Loucy (cell line): ENCODE measurements around the gene PLEKHA6.

Experiments used
- H2AFZ ChIP-seq: fragments of 200-600 bp; sonication (generic); 2 replicates; pipeline ENCODE4 v1.6.0; 2016; ENCODE audit warnings: antibody characterized with exemption, mild to moderate bottlenecking, low read length, moderate library complexity
- H3F3A ChIP-seq: fragments of 200-600 bp; 2 replicates; pipeline ENCODE4 v1.6.0; 2016; ENCODE audit warnings: antibody characterized with exemption, low read depth, mild to moderate bottlenecking
- H3K27me3 ChIP-seq: fragments of 200-600 bp; sonication (generic); 2 replicates; pipeline ENCODE4 v1.6.1; 2014; ENCODE audit warnings: low read length, mild to moderate bottlenecking; ENCODE audit not compliant: insufficient read depth, poor library complexity, severe bottlenecking
- H3K36me3 ChIP-seq: fragments of 200-600 bp; sonication (generic); 2 replicates; pipeline ENCODE4 v1.6.1; 2016; ENCODE audit warnings: low read length; ENCODE audit not compliant: insufficient read depth
- H3K4me1 ChIP-seq: fragments of 200-600 bp; sonication (generic); 2 replicates; pipeline ENCODE4 v1.5.1; 2014; ENCODE audit warnings: low read length, mild to moderate bottlenecking; ENCODE audit not compliant: insufficient read depth, poor library complexity, severe bottlenecking
- H3K4me2 ChIP-seq: fragments of 200-600 bp; sonication (generic); 2 replicates; pipeline ENCODE4 v1.6.0; 2014; ENCODE audit warnings: antibody characterized with exemption, low read length, low read depth, mild to moderate bottlenecking; ENCODE audit not compliant: poor library complexity, severe bottlenecking
- H3K4me3 ChIP-seq: fragments of 200-600 bp; sonication (generic); 2 replicates; pipeline ENCODE4 v1.5.1; 2014; ENCODE audit warnings: low read length, mild to moderate bottlenecking, mixed read lengths; ENCODE audit not compliant: poor library complexity, severe bottlenecking
- H3K79me2 ChIP-seq: fragments of 200-600 bp; sonication (generic); 2 replicates; pipeline ENCODE4 v1.6.1; 2014; ENCODE audit warnings: low read length; ENCODE audit not compliant: insufficient read depth
- H3K9ac ChIP-seq: fragments of 200-600 bp; sonication (generic); 2 replicates; pipeline ENCODE4 v1.6.0; 2014; ENCODE audit warnings: mild to moderate bottlenecking, low read depth, low read length, moderate library complexity; ENCODE audit not compliant: poor library complexity, severe bottlenecking
- H3K9me2 ChIP-seq: fragments of 200-600 bp; sonication (generic); replicated peaks from 2 replicates; pipeline ENCODE4 v1.6.1; 2016; ENCODE audit warnings: low read depth, low read length, mixed read lengths
- H3K9me3 ChIP-seq: fragments of 200-600 bp; sonication (generic); 2 replicates; pipeline ENCODE4 v1.6.1; 2014; ENCODE audit warnings: mild to moderate bottlenecking, antibody characterized with exemption, low read length, low read depth; ENCODE audit not compliant: insufficient read depth
- H4K20me1 ChIP-seq: fragments of 200-600 bp; sonication (generic); 2 replicates; pipeline ENCODE4 v1.6.0; 2014; ENCODE audit warnings: antibody characterized with exemption, low read length, mild to moderate bottlenecking; ENCODE audit not compliant: insufficient read depth, poor library complexity, severe bottlenecking
- CTCF ChIP-seq: fragments of 200-600 bp; sonication (generic); conservative IDR thresholded peaks from 2 replicates; pipeline ENCODE4 v1.5.1; 2014; ENCODE audit warnings: mild to moderate bottlenecking, antibody characterized with exemption, low read length
- EZH2phosphoT487 ChIP-seq: fragments of 200-600 bp; IDR thresholded peaks from 2 replicates; pipeline ENCODE4 v1.6.1; 2018; ENCODE audit warnings: antibody characterized with exemption, mild to moderate bottlenecking, moderate library complexity, borderline replicate concordance

Gene PLEKHA6

GRCh38 chr1:204292740-204293139 is 67.0 kb downstream of the PLEKHA6 start:
- H3K4me2 ChIP-seq: no peak overlapping the region
- H3K36me3 ChIP-seq: no peaks in the 10 kb centered on the region
- no peak overlapping the region for H3K9ac ChIP-seq
- no peaks in the 10 kb centered on the region for H3K9me2 ChIP-seq
- H3F3A ChIP-seq: no peaks in the 10 kb centered on the region
- TF ChIP-seq CTCF (no peak), EZH2phosphoT487 (no peak)
- H4K20me1 ChIP-seq: no peaks in the 10 kb centered on the region
- no peak overlapping the region for H2AFZ ChIP-seq
- no peaks in the 10 kb centered on the region for H3K79me2 ChIP-seq
- no peaks in the 10 kb centered on the region for H3K27me3 ChIP-seq
- H3K9me3 ChIP-seq: no peaks in the 10 kb centered on the region
- H3K4me3 ChIP-seq: no peak overlapping the region
- peaks cover 17% of the 10 kb centered on the region for H3K4me1 ChIP-seq

- H3K79me2 ChIP-seq: no peaks in the 10 kb centered on the region
Observed at GRCh38 chr1:204289280-204289679, 70.4 kb downstream of the PLEKHA6 start.

DNA sequence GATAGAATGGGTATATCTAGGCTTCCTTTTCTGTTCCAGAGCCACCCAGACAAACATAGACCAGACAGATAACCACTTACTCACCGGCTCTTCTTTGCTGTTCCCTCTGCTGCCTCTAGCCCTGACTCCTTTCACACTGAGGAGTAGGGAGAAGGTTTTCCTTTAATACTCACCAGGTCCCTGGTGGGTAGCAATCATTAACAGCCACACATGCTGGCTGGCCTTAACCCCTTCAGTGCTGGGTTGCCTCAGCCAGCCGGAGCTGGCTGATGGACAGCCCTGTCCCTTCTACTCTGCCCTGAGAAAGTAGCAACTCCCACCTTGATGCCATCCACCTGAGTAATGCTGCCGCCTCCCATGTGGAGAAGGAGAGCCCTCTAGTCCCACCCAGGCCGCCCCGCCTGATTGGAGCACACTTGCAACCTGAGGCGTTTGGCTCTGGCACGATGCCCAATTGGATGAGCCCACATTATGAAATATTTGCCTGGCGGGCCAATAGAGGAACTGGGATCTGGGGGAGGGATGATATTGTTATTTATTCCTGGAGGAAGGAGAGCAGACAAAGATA is 71.6 kb downstream of the PLEKHA6 start:
- Histone ChIP-seq H3K4me3 (peak overlapping the region; percentile 60), H3K4me1 (peaks cover 55% of the 10 kb centered on the region), H3K79me2 (no peaks in the 10 kb centered on the region), H2AFZ (no peak overlapping the region), H3K9me3 (no peaks in the 10 kb centered on the region), H3K4me2 (peak overlapping the region; percentile 88), H4K20me1 (no peaks in the 10 kb centered on the region), H3K9me2 (no peaks in the 10 kb centered on the region), H3F3A (no peaks in the 10 kb centered on the region), H3K27me3 (no peaks in the 10 kb centered on the region), H3K9ac (peak overlapping the region; percentile 69), H3K36me3 (no peaks in the 10 kb centered on the region)
- no peak for TF ChIP-seq EZH2phosphoT487
- no peak for TF ChIP-seq CTCF

More at GRCh38 chr1:204289280-204289679, 70.4 kb downstream of the PLEKHA6 start:
- TF ChIP-seq EZH2phosphoT487: no peak
- TF ChIP-seq CTCF: no peak
- Histone ChIP-seq H3K4me3 (no peak overlapping the region), H3K36me3 (no peaks in the 10 kb centered on the region), H2AFZ (no peak overlapping the region), H3K9me2 (no peaks in the 10 kb centered on the region), H3K4me2 (no peak overlapping the region), H3K4me1 (peaks cover 46% of the 10 kb centered on the region), H3K27me3 (no peaks in the 10 kb centered on the region), H3K9ac (no peak overlapping the region), H4K20me1 (no peaks in the 10 kb centered on the region), H3K9me3 (no peaks in the 10 kb centered on the region), H3F3A (no peaks in the 10 kb centered on the region)
